ENCODE results near the gene SLC5A4.

The SLC5A4 gene

GRCh38 chr22:32226326-32227104, 28.6 kb downstream of the SLC5A4 start:
- no peak for DNase-seq

GRCh38 chr22:32222991-32223390, 32.2 kb downstream of the SLC5A4 start:
- no peak for DNase-seq

- no peak for DNase-seq
These were observed 36.1 kb downstream of the SLC5A4 start for GRCh38 chr22:32219026-32219425.

GRCh38 chr22:32218470-32218869, 36.7 kb downstream of the SLC5A4 start:
- no peak for DNase-seq

GRCh38 chr22:32217465-32217864, 37.7 kb downstream of the SLC5A4 start:
- no peak for DNase-seq

GRCh38 chr22:32216911-32217310, 38.2 kb downstream of the SLC5A4 start:
- DNase-seq: no peak

GRCh38 chr22:32211011-32211410, 44.1 kb downstream of the SLC5A4 start:
- no peak for DNase-seq

GRCh38 chr22:32208681-32209080, 46.5 kb downstream of the SLC5A4 start:
- DNase-seq: no peak

- DNase-seq: no peak
These were observed 47.1 kb downstream of the SLC5A4 start for GRCh38 chr22:32207971-32208480.

- peak; percentile 28 for DNase-seq
These were observed 48.1 kb downstream of the SLC5A4 start for GRCh38 chr22:32206774-32207758.

GRCh38 chr22:32205974-32206773, 49.0 kb downstream of the SLC5A4 start:
- no peak for DNase-seq

GRCh38 chr22:32204856-32205722, 50.1 kb downstream of the SLC5A4 start, which contains the start of gene RFPL2:
Gene RFPL2 (minus strand): TSS chr22:32205073. CDS start chr22:32202451, 2,622 bp downstream.
- DNase-seq: no peak

GRCh38 chr22:32204040-32204855, 50.9 kb downstream of the SLC5A4 start:
- no peak for DNase-seq

- no peak for DNase-seq
These were observed 51.7 kb downstream of the SLC5A4 start for GRCh38 chr22:32203181-32204039.

- peak; percentile 31 for DNase-seq
These were observed 52.5 kb downstream of the SLC5A4 start for GRCh38 chr22:32202539-32203180.

- DNase-seq: no peak
These were observed 53.0 kb downstream of the SLC5A4 start for GRCh38 chr22:32202161-32202538.

GRCh38 chr22:32200752-32201151, 54.4 kb downstream of the SLC5A4 start:
- no peak for DNase-seq

- no peak for DNase-seq
These were observed 55.2 kb downstream of the SLC5A4 start for GRCh38 chr22:32199961-32200360.

- no peak for DNase-seq
These were observed 55.8 kb downstream of the SLC5A4 start for GRCh38 chr22:32199341-32199740.

All from stimulated activated CD4-positive, alpha-beta T cell treated with anti-CD3 and anti-CD28 coated beads, Interleukin-4, amount 100 ng/mL, for 24 hours (primary cell).